ENCODE data around the gene PLXNC1. TPM values are rescaled to one million over a fixed set of nuclear protein-coding genes. Genes with fewer than 3 reads are reported as not detected.
A peak's percentile ranks its signal among the peaks of the same experiment; 100 is the strongest.
"Not testable (repeated sequence)": the region's sequence is repeated elsewhere in the genome, so short reads cannot be mapped to it uniquely, and the experiment has no call there.

Gene PLXNC1
- total RNA-seq, 5 donors from 2014 or later (not counting 1 experiment from before 2014, with no cell fraction given), result 12.9 to 23.9 (median 19.2) TPM

GRCh38 chr12:94305130-94305957 lies 157.0 kb downstream of the PLXNC1 start:
- Histone ChIP-seq H3K27me3 (replicated peaks in 1 of 2; ENCODE audit: control insufficient read depth in 2 of 2, extremely low read depth in 1 of 2, insufficient read depth in 2 of 2, low read length in 1 of 2) (no peaks in the 10 kb centered on the region), H3K9me3 (no peaks in the 10 kb centered on the region), H3K4me1 (ENCODE audit: control insufficient read depth in 1 of 2, extremely low read depth in 1 of 2, insufficient read depth in 2 of 2, low read length in 2 of 2) (no peaks in the 10 kb centered on the region), H3K4me3 (ENCODE audit: control insufficient read depth in 1 of 2, extremely low read depth in 1 of 2, low read length in 1 of 2) (no peak overlapping the region), H3K27ac (ENCODE audit: low read length) (no peak overlapping the region), H3K36me3 (ENCODE audit: control insufficient read depth in 2 of 2, extremely low read depth in 1 of 2, insufficient read depth in 1 of 2, low read length in 1 of 2) (peaks cover 0 to 42% of the 10 kb centered on the region in 2 donors)
- H3K27me3 Mint-ChIP-seq, result no peaks in the 10 kb centered on the region
- 60% methylated on average over 4 of the region's 9 CpGs for WGBS (ENCODE audit: insufficient coverage)
- peaks cover 68% of the 10 kb centered on the region for H3K36me3 Mint-ChIP-seq
- DNase-seq (no peak), ATAC-seq (replicated peaks in 1 of 4) (no peak)
- ChIA-PET CTCF (interaction anchor here in 1 of 2 donors (0.6 kb wide), 1 partner anchor 232 kb away, joined by 4 read pairs; no protein-coding TSS in a partner anchor), POLR2A (interaction anchor here in 1 of 2 donors (0.6 kb wide), 1 partner anchor 124 kb away, joined by 3 read pairs; no protein-coding TSS in a partner anchor)
- peaks cover 0 to 14% (median 10%) of the 10 kb centered on the region in 3 donors for H3K4me1 Mint-ChIP-seq
- H3K9me3 Mint-ChIP-seq, result no peaks in the 10 kb centered on the region
- H3K4me3 Mint-ChIP-seq, result no peak overlapping the region
- peak overlapping the region; percentile 34 to 45 for H3K27ac Mint-ChIP-seq

GRCh38 chr12:94308612-94309011 lies 160.2 kb downstream of the PLXNC1 start:
- Mint-ChIP-seq H3K4me1 (peaks cover 0 to 14% (median 10%) of the 10 kb centered on the region in 3 donors), H3K27ac (peak overlapping the region in 1 of 2 donors; percentile 2), H3K4me3 (no peak overlapping the region), H3K27me3 (no peaks in the 10 kb centered on the region), H3K36me3 (peaks cover 51% of the 10 kb centered on the region), H3K9me3 (no peaks in the 10 kb centered on the region)
- ATAC-seq (replicated peaks in 1 of 4) (no peak), DNase-seq (no peak)
- WGBS (ENCODE audit: insufficient coverage), result no CpG with 5 or more reads among the region's 2 CpGs
- CTCF ChIA-PET, result interaction anchor here in 1 of 2 donors (0.6 kb wide), 1 partner anchor 933 kb away, joined by 3 read pairs; no protein-coding TSS in a partner anchor
- Histone ChIP-seq H3K27ac (ENCODE audit: low read length) (no peak overlapping the region), H3K27me3 (replicated peaks in 1 of 2; ENCODE audit: control insufficient read depth in 2 of 2, extremely low read depth in 1 of 2, insufficient read depth in 2 of 2, low read length in 1 of 2) (no peaks in the 10 kb centered on the region), H3K4me1 (ENCODE audit: control insufficient read depth in 1 of 2, extremely low read depth in 1 of 2, insufficient read depth in 2 of 2, low read length in 2 of 2) (no peaks in the 10 kb centered on the region), H3K9me3 (no peaks in the 10 kb centered on the region), H3K4me3 (ENCODE audit: control insufficient read depth in 1 of 2, extremely low read depth in 1 of 2, low read length in 1 of 2) (no peak overlapping the region), H3K36me3 (ENCODE audit: control insufficient read depth in 2 of 2, extremely low read depth in 1 of 2, insufficient read depth in 1 of 2, low read length in 1 of 2) (peaks cover 0 to 24% of the 10 kb centered on the region in 2 donors)
- POLR2A ChIA-PET, result no interaction called here

- H3K27me3 ChIP-seq (replicated peaks in 1 of 2; ENCODE audit: control insufficient read depth in 2 of 2, extremely low read depth in 1 of 2, insufficient read depth in 2 of 2, low read length in 1 of 2), result no peaks in the 10 kb centered on the region
- Mint-ChIP-seq H3K36me3 (peaks cover 50% of the 10 kb centered on the region), H3K4me1 (peaks cover 0 to 14% (median 10%) of the 10 kb centered on the region in 3 donors), H3K9me3 (no peaks in the 10 kb centered on the region), H3K4me3 (no peak overlapping the region), H3K27ac (peak overlapping the region in 1 of 2 donors; percentile 49), H3K27me3 (no peaks in the 10 kb centered on the region)
- no peaks in the 10 kb centered on the region for H3K9me3 ChIP-seq
- no peak for DNase-seq
- WGBS (ENCODE audit: insufficient coverage), result no CpG with 5 or more reads among the region's 5 CpGs
- ATAC-seq (replicated peaks in 1 of 4), result no peak
- ChIA-PET CTCF (interaction anchor here in 1 of 2 donors (0.6 kb wide), 1 partner anchor 85 kb away, joined by 3 read pairs; no protein-coding TSS in a partner anchor), POLR2A (interaction anchor here in 1 of 2 donors (0.6 kb wide), 1 partner anchor 856 kb away, joined by 4 read pairs; no protein-coding TSS in a partner anchor)
- no peak overlapping the region for H3K4me3 ChIP-seq (ENCODE audit: control insufficient read depth in 1 of 2, extremely low read depth in 1 of 2, low read length in 1 of 2)
- peaks cover 0 to 20% of the 10 kb centered on the region in 2 donors for H3K36me3 ChIP-seq (ENCODE audit: control insufficient read depth in 2 of 2, extremely low read depth in 1 of 2, insufficient read depth in 1 of 2, low read length in 1 of 2)
- H3K4me1 ChIP-seq (ENCODE audit: control insufficient read depth in 1 of 2, extremely low read depth in 1 of 2, insufficient read depth in 2 of 2, low read length in 2 of 2), result no peaks in the 10 kb centered on the region
- H3K27ac ChIP-seq (ENCODE audit: low read length), result no peak overlapping the region
Measured at GRCh38 chr12:94309373-94309772, 161.0 kb downstream of the PLXNC1 start.

GRCh38 chr12:94312378-94312777 lies 164.0 kb downstream of the PLXNC1 start:
- no peaks in the 10 kb centered on the region for H3K27me3 ChIP-seq (replicated peaks in 1 of 2; ENCODE audit: control insufficient read depth in 2 of 2, extremely low read depth in 1 of 2, insufficient read depth in 2 of 2, low read length in 1 of 2)
- no peaks in the 10 kb centered on the region for H3K36me3 ChIP-seq (ENCODE audit: control insufficient read depth in 2 of 2, extremely low read depth in 1 of 2, insufficient read depth in 1 of 2, low read length in 1 of 2)
- no peaks in the 10 kb centered on the region for H3K9me3 ChIP-seq
- H3K4me1 ChIP-seq (ENCODE audit: control insufficient read depth in 1 of 2, extremely low read depth in 1 of 2, insufficient read depth in 2 of 2, low read length in 2 of 2), result no peaks in the 10 kb centered on the region
- H3K36me3 Mint-ChIP-seq, result peaks cover 40% of the 10 kb centered on the region
- H3K27ac Mint-ChIP-seq, result no peak overlapping the region
- ATAC-seq (replicated peaks in 1 of 4) (no peak), DNase-seq (no peak)
- peaks cover 3 to 12% (median 10%) of the 10 kb centered on the region in 3 donors for H3K9me3 Mint-ChIP-seq
- no peak overlapping the region for H3K4me3 Mint-ChIP-seq
- H3K4me1 Mint-ChIP-seq, result no peaks in the 10 kb centered on the region
- ChIA-PET POLR2A (no interaction called here), CTCF (no interaction called here)
- H3K27me3 Mint-ChIP-seq, result no peaks in the 10 kb centered on the region
- no peak overlapping the region for H3K27ac ChIP-seq (ENCODE audit: low read length)
- WGBS (ENCODE audit: insufficient coverage), result no CpG with 5 or more reads among the region's 1 CpG
- H3K4me3 ChIP-seq (ENCODE audit: control insufficient read depth in 1 of 2, extremely low read depth in 1 of 2, low read length in 1 of 2), result no peak overlapping the region

GRCh38 chr12:94316600-94316999 lies 168.2 kb downstream of the PLXNC1 start:
- H3K36me3 ChIP-seq (ENCODE audit: control insufficient read depth in 2 of 2, extremely low read depth in 1 of 2, insufficient read depth in 1 of 2, low read length in 1 of 2); H3K4me1 ChIP-seq (ENCODE audit: control insufficient read depth in 1 of 2, extremely low read depth in 1 of 2, insufficient read depth in 2 of 2, low read length in 2 of 2); H3K4me3 ChIP-seq (ENCODE audit: control insufficient read depth in 1 of 2, extremely low read depth in 1 of 2, low read length in 1 of 2); H3K4me3 Mint-ChIP-seq; H3K27me3 Mint-ChIP-seq; ATAC-seq (replicated peaks in 1 of 4); H3K27me3 ChIP-seq (replicated peaks in 1 of 2; ENCODE audit: control insufficient read depth in 2 of 2, extremely low read depth in 1 of 2, insufficient read depth in 2 of 2, low read length in 1 of 2); H3K9me3 ChIP-seq; H3K27ac ChIP-seq (ENCODE audit: low read length); H3K4me1 Mint-ChIP-seq; H3K27ac Mint-ChIP-seq; DNase-seq; POLR2A ChIA-PET: not testable (repeated sequence)
- CTCF ChIA-PET, result interaction anchor here in 1 of 2 donors (0.5 kb wide), 1 partner anchor 51 kb away, joined by 9 read pairs; no protein-coding TSS in a partner anchor
- peaks cover 56% of the 10 kb centered on the region for H3K36me3 Mint-ChIP-seq
- H3K9me3 Mint-ChIP-seq, result peaks cover 26 to 51% (median 41%) of the 10 kb centered on the region in 3 donors
- no CpG with 5 or more reads among the region's 2 CpGs for WGBS (ENCODE audit: insufficient coverage)

- Mint-ChIP-seq H3K4me1 (peaks cover 0 to 1% (median 0%) of the 10 kb centered on the region in 3 donors), H3K27ac (no peak overlapping the region), H3K27me3 (no peaks in the 10 kb centered on the region), H3K9me3 (peaks cover 26 to 52% (median 41%) of the 10 kb centered on the region in 3 donors), H3K36me3 (peaks cover 64% of the 10 kb centered on the region), H3K4me3 (no peak overlapping the region)
- Histone ChIP-seq H3K9me3 (peaks cover 2% of the 10 kb centered on the region), H3K4me1 (ENCODE audit: control insufficient read depth in 1 of 2, extremely low read depth in 1 of 2, insufficient read depth in 2 of 2, low read length in 2 of 2) (no peaks in the 10 kb centered on the region), H3K27ac (ENCODE audit: low read length) (no peak overlapping the region), H3K36me3 (ENCODE audit: control insufficient read depth in 2 of 2, extremely low read depth in 1 of 2, insufficient read depth in 1 of 2, low read length in 1 of 2) (peaks cover 13 to 18% of the 10 kb centered on the region in 2 donors), H3K4me3 (ENCODE audit: control insufficient read depth in 1 of 2, extremely low read depth in 1 of 2, low read length in 1 of 2) (no peak overlapping the region), H3K27me3 (replicated peaks in 1 of 2; ENCODE audit: control insufficient read depth in 2 of 2, extremely low read depth in 1 of 2, insufficient read depth in 2 of 2, low read length in 1 of 2) (no peaks in the 10 kb centered on the region)
- no peak for DNase-seq
- WGBS (ENCODE audit: insufficient coverage), result no CpG with 5 or more reads among the region's 1 CpG
- POLR2A ChIA-PET, result no interaction called here
- CTCF ChIA-PET, result no interaction called here
- ATAC-seq (replicated peaks in 1 of 4), result no peak
Measured at GRCh38 chr12:94318181-94318580, 169.8 kb downstream of the PLXNC1 start.
